HG02610 (cell line): ENCODE measurements around the gene RAPGEF4.
"Not testable (repeated sequence)": the region's sequence is repeated elsewhere in the genome, so short reads cannot be mapped to it uniquely, and the experiment has no call there.

ENCODE experiments used
- ATAC-seq: cut with Tn5 transposase; IDR thresholded peaks from one replicate; pipeline ENCODE4 v1.9.1; 2021; ENCODE audit warnings: mild to moderate bottlenecking, moderate library complexity; ENCODE audit not compliant: unreplicated experiment

RAPGEF4 gene

GRCh38 chr2:173087214-173087581 lies 351.6 kb downstream of the RAPGEF4 start:
- ATAC-seq = no peak

DNA sequence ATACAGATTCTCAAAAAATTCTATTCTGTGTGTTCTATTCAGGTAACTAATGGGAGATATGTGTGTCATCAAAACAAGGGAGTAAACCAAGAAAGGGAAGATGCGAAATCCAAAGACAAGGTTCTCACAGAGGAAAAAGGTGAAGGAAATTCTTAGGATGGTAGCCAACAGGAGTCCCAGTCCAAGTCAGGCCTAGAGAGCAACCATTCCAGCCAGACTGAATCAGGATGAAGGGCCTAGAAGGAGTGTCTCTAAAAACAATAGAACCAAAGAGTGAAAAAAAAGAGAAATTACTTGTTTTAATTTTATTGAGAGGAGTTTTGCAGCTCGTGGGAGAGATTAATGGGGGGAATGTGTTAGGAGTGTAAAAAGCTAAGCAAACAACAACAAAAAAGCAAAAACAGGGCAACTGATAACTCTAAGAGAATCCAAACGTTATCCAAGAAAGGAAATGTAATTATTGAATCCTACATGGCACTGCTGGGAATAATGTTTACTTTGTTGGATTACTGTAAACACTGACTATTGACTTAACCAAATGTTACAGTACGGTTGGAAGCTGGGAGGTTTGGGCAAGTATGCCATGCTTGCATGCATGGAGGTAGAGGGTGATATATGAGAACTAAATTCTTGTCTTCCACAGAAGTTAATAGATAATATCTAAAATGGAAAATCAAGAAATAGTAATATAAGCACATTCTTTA lies 352.3 kb downstream of the RAPGEF4 start:
- ATAC-seq = no peak

DNA sequence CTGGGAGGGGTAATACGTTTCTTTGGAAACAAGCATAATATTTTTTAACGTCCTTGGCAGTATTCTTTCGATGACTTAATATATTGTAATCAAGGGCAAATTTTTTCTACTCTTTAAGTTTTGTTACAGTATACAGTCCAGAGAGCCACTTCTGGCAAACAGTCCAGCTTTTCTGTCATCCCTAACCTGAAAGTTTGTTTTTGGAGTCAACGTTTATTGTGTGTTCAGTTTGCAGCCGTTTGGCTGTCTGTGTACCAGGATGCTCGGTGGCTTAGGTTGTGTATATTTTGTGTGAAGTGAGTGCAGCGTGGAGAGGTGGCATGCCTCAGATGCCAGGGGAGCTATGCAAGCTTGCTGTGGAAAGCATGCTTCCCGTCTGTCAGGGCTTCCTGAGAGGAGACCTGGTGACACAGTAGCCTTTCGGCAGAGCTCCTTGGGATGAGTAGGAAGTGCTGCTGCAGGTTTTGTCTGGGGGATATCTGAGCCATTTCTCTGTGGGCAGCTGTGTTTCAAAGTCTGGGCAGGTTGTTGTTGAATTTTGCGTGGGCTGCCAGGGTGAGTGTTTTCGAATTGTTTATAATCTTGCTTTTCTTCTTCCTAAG lies 354.7 kb downstream of the RAPGEF4 start:
- no peak for ATAC-seq

DNA sequence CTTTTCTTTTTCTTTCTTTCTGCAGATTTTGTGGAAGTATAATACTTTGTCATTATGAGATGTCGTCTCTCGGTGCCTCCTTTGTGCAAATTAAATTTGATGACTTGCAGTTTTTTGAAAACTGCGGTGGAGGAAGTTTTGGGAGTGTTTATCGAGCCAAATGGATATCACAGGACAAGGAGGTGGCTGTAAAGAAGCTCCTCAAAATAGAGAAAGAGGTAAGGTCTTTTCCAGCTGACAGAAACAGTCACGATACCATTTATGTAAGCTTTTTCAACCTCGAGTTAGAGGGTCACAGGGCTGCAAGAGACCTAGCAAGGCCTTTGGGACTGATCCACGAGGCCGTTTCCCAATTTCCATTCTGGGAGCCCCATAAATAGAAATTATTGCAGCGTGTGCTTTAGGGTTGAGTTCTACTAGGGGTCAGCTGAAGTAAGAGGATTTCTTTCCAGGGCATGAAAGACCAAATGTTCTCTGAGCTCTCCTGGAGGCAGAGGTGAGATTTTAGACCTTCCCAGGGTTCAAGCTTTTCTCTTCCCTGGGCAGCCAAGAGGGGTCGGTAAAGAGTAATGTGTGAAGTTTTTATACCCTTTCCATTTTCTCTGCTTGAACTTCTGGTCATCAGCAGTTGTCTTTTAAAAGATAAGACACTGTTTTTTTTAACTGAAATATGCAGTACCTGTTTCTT lies 355.5 kb downstream of the RAPGEF4 start:
- ATAC-seq = no peak

GRCh38 chr2:173091910-173092309 lies 356.3 kb downstream of the RAPGEF4 start:
- ATAC-seq = no peak

GRCh38 chr2:173092844-173093402 lies 357.3 kb downstream of the RAPGEF4 start:
- ATAC-seq = no peak

DNA sequence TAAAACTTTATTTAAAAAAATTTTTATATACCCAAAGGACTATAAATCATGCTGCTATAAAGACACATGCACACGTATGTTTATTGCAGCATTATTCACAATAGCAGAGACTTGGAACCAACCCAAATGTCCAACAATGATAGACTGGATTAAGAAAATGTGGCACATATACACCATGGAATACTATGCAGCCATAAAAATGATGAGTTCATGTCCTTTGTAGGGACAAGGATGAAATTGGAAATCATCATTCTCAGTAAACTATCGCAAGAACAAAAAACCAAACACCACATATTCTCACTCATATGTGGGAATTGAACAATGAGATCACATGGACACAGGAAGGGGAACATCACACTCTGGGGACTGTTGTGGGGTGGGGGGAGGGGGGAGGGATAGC lies 358.0 kb downstream of the RAPGEF4 start:
- not testable (repeated sequence) for ATAC-seq

- no peak for ATAC-seq
Observed at GRCh38 chr2:173094731-173095130, 359.1 kb downstream of the RAPGEF4 start.

- ATAC-seq = no peak
Observed at GRCh38 chr2:173095356-173095755, 359.7 kb downstream of the RAPGEF4 start.

GRCh38 chr2:173099271-173099670 lies 363.6 kb downstream of the RAPGEF4 start:
- no peak for ATAC-seq

- ATAC-seq = no peak
Observed at GRCh38 chr2:173099804-173100203, 364.2 kb downstream of the RAPGEF4 start.

- peak; percentile 82 for ATAC-seq
Observed at GRCh38 chr2:173101687-173102086, 366.0 kb downstream of the RAPGEF4 start.
